Measurements from ENCODE around the gene NHLRC3.
"Not testable (repeated sequence)": the region's sequence is repeated elsewhere in the genome, so short reads cannot be mapped to it uniquely, and the experiment has no call there.

Gene NHLRC3

DNA sequence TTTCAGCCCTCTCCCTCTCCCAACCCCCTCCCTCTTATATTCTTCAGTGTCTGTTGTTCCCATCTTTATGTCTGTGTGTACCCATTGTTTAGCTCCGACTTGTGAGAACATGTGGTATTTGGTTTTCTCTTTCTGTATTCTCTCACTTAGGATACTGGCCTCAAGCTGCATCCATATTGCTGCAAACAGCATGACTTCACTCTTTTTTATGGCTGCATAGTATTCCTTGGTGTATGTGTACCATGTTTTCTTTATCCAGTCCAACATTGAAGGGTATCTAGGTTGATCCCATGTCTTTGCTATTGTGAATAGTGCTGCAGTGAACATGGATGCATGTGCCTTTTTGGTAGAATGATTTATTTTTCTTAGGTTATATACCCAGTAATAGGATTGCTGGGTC, 17.8 kb downstream of the NHLRC3 start:
- no peak for DNase-seq
- Mint-ChIP-seq H3K4me3 (no peak overlapping the region), H3K4me1 (no peaks in the 10 kb centered on the region), H3K9me3 (peaks cover 34% of the 10 kb centered on the region), H3K27me3 (ENCODE audit: low read depth, poor library complexity) (no peaks in the 10 kb centered on the region), H3K36me3 (ENCODE audit: low read depth) (peaks cover 41% of the 10 kb centered on the region), H3K27ac (no peak overlapping the region)
- TF ChIP-seq, protein P1, sequence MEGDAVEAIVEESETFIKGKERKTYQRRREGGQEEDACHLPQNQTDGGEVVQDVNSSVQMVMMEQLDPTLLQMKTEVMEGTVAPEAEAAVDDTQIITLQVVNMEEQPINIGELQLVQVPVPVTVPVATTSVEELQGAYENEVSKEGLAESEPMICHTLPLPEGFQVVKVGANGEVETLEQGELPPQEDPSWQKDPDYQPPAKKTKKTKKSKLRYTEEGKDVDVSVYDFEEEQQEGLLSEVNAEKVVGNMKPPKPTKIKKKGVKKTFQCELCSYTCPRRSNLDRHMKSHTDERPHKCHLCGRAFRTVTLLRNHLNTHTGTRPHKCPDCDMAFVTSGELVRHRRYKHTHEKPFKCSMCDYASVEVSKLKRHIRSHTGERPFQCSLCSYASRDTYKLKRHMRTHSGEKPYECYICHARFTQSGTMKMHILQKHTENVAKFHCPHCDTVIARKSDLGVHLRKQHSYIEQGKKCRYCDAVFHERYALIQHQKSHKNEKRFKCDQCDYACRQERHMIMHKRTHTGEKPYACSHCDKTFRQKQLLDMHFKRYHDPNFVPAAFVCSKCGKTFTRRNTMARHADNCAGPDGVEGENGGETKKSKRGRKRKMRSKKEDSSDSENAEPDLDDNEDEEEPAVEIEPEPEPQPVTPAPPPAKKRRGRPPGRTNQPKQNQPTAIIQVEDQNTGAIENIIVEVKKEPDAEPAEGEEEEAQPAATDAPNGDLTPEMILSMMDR (IDR thresholded peaks at IDR 0.05), result no peak

DNA sequence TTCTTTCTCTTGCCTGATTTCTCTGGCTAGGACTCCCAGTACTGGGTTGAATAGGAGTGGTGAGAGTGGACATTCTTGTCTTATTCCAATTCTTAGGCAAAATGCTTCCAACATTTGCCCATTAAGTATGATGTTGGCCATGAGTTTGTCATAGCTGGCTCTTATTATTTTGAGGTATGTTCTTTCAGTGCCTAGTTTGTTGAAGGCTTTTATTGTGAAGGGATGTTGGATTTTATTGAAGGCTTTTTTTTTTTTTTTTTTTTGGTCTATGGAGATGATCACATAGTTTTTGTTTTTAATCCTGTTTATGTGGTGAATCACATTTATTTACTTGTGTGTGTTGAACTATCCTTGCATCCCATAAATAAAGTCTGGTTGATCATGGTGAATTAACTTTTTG, 19.8 kb downstream of the NHLRC3 start:
- H3K27ac Mint-ChIP-seq, result no peak overlapping the region
- H3K9me3 Mint-ChIP-seq, result peaks cover 34% of the 10 kb centered on the region
- TF ChIP-seq, protein P1 (IDR thresholded peaks at IDR 0.05), result no peak
- no peak overlapping the region for H3K4me3 Mint-ChIP-seq
- no peaks in the 10 kb centered on the region for H3K27me3 Mint-ChIP-seq (ENCODE audit: low read depth, poor library complexity)
- no peak for DNase-seq
- peaks cover 44% of the 10 kb centered on the region for H3K36me3 Mint-ChIP-seq (ENCODE audit: low read depth)
- H3K4me1 Mint-ChIP-seq, result no peaks in the 10 kb centered on the region

DNA sequence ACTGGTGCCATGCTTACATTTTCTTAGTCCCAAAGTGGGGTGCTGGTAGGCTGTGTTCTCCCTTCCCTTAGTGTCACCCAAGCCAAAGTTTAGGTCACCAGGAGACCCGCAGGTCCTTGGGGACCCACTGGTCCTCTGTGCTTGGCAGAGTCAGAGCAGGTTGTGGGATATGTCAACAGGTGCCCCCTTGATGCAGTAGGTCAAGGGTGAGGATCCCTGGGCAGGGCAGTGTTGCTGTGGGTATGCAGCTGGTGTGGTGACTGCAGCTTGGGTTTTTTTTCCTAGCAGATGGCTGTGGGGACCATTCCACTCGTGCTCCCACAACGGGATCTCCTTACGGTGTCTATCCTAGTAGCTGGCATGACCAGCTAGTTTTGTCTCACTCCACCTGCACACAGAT, 23.7 kb downstream of the NHLRC3 start:
- no peaks in the 10 kb centered on the region for H3K27me3 Mint-ChIP-seq (ENCODE audit: low read depth, poor library complexity)

DNA sequence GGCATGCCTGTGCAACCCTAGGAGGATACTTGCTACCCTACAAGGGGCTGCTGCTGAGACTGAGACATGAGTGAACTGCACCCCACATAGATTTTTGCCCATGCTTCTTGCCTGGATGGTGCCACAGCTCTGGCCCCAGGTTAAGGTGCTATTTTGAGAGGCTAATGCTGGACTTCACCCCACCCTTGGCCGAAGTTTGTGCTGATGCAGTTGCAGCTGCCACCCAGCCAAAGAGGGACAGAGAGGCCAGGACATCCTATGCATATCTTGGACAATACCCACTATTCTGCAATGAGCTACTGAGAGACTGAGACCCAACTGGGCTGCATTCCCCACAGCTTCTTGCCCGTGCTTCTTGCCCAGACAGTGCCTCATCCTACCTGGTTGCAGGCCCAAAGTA, 34.6 kb downstream of the NHLRC3 start:
- no peak overlapping the region for H3K27ac Mint-ChIP-seq
- H3K4me3 Mint-ChIP-seq, result no peak overlapping the region
- H3K27me3 Mint-ChIP-seq (ENCODE audit: low read depth, poor library complexity), result no peaks in the 10 kb centered on the region
- H3K36me3 Mint-ChIP-seq (ENCODE audit: low read depth), result no peaks in the 10 kb centered on the region
- no peak for DNase-seq
- H3K9me3 Mint-ChIP-seq, result peaks cover 4% of the 10 kb centered on the region
- TF ChIP-seq, protein P1 (IDR thresholded peaks at IDR 0.05), result no peak
- no peaks in the 10 kb centered on the region for H3K4me1 Mint-ChIP-seq

More for the DNA sequence above, 23.7 kb downstream of the NHLRC3 start:
- no peak overlapping the region for H3K4me3 Mint-ChIP-seq
- no peak for DNase-seq
- H3K9me3 Mint-ChIP-seq, result peaks cover 27% of the 10 kb centered on the region
- peaks cover 36% of the 10 kb centered on the region for H3K36me3 Mint-ChIP-seq (ENCODE audit: low read depth)
- peaks cover 7% of the 10 kb centered on the region for H3K4me1 Mint-ChIP-seq
- TF ChIP-seq, protein P1 (IDR thresholded peaks at IDR 0.05), result no peak
- no peak overlapping the region for H3K27ac Mint-ChIP-seq

DNA sequence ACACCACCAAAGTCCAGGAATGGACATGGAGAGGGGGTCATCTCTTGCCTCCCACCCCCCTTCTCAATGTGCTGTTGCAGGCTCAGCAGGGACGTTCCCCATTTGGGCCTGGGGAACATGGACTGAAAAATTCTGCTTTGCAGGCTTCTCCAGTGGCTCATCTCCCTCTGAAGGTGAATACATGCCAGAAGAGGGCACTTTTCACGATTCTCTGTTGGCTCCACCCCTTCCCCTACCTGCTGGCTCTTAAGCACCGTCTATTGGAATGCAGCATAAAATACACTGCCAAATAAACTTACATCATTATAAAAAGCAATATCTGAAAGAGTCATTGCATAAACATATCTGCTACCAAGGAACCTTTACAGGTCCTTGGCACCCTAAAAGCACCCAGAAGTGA, 35.7 kb downstream of the NHLRC3 start:
- DNase-seq, result no peak
- H3K4me1 Mint-ChIP-seq, result no peaks in the 10 kb centered on the region
- TF ChIP-seq, protein P1 (IDR thresholded peaks at IDR 0.05), result no peak

DNA sequence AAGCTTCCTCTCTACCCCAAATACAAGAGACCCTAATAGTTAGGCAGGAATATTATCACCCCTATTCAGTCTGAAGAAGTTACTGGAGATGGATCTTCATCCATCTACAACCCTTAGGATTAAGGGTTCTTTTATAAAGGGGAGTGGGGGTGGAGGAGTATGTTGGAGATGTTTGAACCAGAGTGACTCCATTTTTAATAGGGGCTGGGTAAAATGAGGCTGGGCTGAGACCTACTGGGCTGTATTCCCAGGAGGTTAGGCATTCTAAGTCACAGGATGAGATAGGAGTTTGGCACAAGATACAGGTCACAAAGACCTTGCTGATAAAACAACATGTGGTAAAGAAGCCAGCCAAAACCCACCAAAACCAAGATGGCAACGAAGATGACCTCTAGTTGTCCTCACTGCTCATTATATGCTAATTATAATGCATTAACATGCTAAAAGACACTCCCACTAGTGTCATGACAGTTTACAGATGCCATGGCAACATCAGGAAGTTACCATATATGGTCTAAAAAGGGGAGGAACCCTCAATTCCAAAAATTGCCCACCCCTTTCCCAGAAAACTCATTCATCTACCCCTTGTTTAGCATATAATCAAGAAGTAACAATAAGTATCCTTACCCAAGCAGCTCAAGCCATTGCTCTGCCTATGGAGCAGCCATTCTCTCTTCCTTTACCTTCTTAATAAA, 48.1 kb downstream of the NHLRC3 start:
- not testable (repeated sequence) for H3K27ac Mint-ChIP-seq; H3K4me1 Mint-ChIP-seq; H3K36me3 Mint-ChIP-seq (ENCODE audit: low read depth); DNase-seq; H3K27me3 Mint-ChIP-seq (ENCODE audit: low read depth, poor library complexity); H3K4me3 Mint-ChIP-seq
- peaks cover 31% of the 10 kb centered on the region for H3K9me3 Mint-ChIP-seq

More for the DNA sequence above, 35.7 kb downstream of the NHLRC3 start:
- no peaks in the 10 kb centered on the region for H3K27me3 Mint-ChIP-seq (ENCODE audit: low read depth, poor library complexity)
- no peak overlapping the region for H3K27ac Mint-ChIP-seq
- no peaks in the 10 kb centered on the region for H3K36me3 Mint-ChIP-seq (ENCODE audit: low read depth)
- no peak overlapping the region for H3K4me3 Mint-ChIP-seq
- H3K9me3 Mint-ChIP-seq, result peaks cover 4% of the 10 kb centered on the region
